ENCODE results near the gene CHN1.

Gene CHN1, protein sequence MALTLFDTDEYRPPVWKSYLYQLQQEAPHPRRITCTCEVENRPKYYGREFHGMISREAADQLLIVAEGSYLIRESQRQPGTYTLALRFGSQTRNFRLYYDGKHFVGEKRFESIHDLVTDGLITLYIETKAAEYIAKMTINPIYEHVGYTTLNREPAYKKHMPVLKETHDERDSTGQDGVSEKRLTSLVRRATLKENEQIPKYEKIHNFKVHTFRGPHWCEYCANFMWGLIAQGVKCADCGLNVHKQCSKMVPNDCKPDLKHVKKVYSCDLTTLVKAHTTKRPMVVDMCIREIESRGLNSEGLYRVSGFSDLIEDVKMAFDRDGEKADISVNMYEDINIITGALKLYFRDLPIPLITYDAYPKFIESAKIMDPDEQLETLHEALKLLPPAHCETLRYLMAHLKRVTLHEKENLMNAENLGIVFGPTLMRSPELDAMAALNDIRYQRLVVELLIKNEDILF

DNA sequence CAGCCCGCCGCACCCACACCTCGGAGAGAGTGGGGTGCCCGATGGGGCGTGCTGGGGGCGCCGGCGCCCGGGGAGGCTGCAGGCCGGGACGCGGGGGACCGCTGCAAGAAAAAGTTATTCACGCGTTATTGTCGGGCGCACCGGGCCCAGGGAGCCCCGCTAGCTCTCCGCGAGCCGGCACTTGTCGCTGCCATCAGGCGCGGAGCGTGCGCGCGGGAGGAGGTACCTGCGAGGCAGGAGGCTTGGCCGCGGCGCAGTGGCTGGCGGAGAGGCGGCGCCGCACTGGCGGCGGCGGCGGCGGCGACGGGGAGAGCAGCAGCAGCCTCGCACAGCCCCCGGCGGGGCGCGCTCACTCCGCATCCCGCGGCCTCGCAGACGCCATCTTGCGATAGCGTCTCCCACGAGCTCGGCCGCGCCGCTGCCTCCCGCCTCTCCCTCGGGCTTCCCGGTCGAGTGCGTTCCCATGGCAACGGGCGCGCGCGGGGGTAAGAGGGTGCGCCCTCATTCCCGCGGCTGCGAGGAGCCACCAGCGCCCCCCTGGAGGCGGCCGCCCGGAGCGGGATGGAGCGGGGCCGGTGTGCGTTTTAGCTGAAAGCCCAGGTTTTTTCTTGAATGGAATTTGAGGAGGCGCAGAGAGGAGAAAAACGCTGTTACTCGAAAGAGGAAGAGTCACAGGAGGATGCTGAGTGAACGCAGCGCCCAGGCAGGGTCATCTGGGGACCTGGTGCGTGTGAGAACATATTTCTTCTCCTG lies at the start of gene CHN1:
Gene CHN1 (minus strand): TSS at position 402 of the 753 bp plus-strand sequence. CDS start 469 bp downstream, outside the sequence.
- no peak for DNase-seq

DNA sequence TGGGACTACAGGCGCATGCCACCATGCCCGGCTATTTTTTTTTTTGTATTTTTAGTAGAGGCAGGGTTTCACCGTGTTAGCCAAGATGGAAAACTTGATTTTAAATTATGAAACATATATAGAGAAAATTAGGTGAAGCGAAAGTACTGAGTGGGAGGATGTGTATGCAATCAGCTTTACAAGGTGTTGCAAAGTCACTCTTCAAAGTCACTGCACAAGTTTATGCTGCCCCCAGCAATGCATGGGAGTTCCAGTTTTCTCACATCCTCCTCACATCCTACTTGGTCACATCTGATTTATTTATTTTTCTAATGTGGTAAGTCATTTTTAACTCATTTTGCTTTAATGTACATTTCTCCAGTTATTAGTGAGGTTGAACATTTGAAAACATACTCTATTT lies 49.2 kb upstream of the CHN1 start:
- DNase-seq = no peak

DNA sequence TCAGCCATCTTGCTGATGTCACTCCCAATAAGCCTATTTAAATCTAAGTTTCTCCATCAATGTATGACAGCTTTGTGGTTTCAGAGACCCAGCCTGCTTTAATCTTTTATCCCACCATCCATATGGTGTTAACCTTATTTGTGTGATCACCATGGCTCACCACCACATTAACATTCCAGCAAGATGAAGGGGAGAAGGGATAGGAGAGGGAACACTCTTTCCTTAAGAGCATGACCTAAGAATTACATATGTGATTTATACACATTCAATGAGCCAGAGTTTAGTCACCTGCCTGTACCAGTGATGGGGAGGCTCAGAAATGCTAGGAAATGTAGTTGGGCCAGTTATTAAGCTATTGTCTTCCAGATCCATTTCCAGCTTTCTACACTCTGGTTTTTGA lies 44.5 kb upstream of the CHN1 start:
- no peak for DNase-seq

DNA sequence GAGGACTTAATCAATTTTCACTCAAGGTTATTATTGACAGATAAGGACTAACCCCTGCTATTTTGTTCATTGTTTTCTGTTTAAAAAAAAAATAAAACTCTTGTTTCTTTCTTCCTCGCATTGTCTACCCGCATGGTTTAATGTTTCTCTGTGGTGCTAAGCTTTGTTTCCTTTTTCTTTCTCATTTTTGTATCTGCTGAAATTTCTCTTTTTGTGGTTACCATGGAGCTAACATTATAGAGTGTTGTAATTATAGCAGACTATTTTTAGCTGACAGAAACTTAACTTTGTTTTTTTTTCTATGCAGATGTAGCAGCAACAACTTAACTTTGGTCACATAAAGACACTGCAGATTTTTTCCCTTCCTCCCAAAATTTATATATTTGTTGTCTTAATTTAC lies 43.1 kb upstream of the CHN1 start:
- DNase-seq = no peak

DNA sequence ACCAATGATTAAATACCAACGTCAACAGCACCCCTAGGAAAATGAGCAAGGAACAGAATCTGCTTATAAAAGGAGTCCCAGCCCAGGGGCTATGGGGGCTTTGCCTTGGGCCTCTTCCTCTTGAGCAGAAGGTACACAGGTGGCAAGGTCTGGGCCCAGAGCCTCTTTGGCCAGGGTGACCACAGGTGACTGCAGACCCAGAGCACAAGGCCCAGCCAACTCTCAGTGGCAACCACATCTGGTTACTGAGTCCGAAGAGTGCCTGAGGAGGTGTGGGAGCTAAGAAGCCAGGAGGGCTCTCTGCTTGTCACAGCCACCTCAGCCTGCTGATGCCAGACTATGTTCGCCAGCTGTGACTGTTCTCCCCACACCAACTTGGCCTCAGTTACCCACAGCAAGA lies 34.3 kb upstream of the CHN1 start:
- no peak for DNase-seq

DNA sequence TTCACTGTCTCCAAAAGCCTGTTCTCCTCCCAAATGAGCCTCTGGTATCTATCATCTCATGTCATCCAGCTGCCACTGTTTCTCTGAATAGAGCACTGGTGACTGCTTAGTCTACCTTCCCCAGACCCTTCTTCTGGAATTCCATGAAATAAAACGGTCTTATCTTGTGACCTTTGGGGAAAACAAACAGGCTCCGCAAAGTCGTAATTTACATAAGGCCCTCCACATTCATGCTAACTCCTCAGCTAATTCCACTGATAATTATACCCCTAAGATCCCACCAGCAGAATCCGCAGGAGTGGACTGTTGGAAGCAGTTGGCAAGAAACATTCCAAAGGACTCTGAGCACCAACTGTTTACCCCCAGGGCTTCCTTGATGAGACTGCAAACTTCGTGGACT lies 33.9 kb upstream of the CHN1 start:
- no peak for DNase-seq

DNA sequence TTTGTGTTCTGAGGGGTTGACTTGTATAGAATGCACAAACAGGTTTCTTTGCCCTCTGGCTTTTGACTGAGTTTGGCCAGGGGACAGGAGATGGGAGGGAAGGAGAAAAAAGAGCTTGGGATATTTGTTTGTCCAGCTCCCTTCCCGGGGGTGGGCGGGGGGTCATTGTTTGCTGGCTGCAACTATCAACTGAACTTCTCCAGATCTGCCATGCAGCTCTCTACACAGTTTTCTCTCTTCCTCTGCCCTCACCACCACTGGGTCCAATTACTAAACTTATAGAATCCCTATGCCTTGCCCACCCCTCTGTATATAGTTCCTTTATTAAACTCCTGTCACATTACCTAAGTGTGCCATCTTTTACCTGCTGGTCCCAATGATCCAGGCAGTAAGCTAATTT lies 32.8 kb upstream of the CHN1 start:
- DNase-seq = no peak

DNA sequence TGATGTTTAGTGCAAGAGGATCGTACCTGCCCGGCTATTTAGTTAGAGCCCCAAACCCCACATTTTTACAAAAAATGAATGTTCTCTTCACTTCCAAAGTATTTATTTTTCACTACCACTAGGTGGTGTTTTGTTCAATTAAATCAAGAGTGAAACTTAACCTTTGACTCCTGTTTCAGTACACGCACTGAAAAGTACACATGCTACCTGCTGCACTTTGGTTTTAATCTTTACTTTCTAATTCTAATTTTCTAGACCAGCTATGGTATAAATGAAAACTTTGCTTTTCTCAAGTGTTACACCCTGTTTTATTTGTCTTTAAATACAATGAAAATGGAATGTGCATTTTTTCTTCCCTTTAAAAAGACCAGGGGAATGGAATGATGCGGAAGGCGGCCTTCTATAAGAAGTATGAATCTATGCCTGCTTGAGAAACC lies 31.4 kb upstream of the CHN1 start:
- DNase-seq = no peak

DNA sequence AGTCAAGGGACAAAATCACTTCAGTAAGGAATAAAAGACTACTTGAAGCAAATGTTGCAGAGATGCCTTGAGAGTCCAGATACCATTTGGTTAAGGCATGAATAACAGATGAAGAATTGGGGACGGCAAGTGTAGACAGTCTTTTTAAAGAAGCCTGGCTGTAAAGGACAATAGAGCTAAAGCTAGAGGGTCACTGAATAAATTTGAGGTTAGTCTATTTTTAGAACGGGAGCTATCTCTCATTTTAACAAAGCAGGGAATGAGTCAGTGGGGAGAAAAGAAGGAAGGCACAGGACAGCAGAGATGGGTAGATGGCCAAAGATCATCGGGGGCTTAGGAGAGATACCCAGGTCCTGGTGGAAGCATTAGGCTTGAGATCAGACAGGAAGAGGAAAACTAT lies 30.6 kb upstream of the CHN1 start:
- no peak for DNase-seq

DNA sequence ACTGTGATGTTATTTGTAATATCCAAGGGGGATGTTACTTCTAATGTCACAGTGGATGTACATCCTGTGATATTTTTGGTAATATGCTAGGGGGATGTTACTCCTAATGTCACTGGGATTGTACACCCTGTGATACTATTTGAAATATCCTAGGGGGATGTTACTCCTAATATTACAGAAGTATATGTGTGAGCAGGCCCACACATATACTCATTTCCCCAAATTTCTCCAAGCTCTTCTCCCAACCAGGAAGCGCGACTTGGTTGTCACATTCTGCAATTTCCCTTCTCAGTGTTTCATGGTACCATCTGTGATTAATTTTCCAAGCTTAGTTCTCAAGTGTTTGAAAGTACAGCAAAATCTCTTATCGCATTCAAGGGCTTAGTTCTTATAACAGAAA lies 29.5 kb upstream of the CHN1 start:
- DNase-seq = no peak

GRCh38 chr2:175030380-175031271 lies 25.4 kb upstream of the CHN1 start:
- DNase-seq = no peak

GRCh38 chr2:175027755-175028154 lies 22.6 kb upstream of the CHN1 start:
- DNase-seq = no peak

DNA sequence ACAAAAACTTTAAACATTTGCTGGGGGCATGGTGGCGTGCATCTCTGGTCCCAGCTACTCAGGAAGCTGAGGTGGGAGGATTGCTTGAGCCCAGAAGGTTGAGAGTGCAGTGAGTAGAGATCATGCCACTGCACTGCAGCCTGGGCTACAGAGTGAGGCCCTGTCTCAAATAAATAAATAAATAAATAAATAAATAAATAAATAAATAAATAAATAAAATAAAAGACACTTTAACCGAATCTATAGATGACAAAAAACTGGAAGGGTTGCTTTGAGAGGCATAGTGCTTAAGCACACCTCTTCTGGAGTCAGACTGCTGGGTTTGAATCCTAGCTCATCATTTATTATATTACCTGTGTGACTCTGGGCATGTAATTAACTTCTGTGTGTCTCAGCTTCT lies 21.2 kb upstream of the CHN1 start:
- no peak for DNase-seq

GRCh38 chr2:175025946-175026345 lies 20.8 kb upstream of the CHN1 start:
- DNase-seq = no peak

GRCh38 chr2:175025233-175025632 lies 20.1 kb upstream of the CHN1 start:
- DNase-seq = no peak

- no peak for DNase-seq
These were observed 17.7 kb upstream of the CHN1 start for GRCh38 chr2:175022923-175023322.

DNA sequence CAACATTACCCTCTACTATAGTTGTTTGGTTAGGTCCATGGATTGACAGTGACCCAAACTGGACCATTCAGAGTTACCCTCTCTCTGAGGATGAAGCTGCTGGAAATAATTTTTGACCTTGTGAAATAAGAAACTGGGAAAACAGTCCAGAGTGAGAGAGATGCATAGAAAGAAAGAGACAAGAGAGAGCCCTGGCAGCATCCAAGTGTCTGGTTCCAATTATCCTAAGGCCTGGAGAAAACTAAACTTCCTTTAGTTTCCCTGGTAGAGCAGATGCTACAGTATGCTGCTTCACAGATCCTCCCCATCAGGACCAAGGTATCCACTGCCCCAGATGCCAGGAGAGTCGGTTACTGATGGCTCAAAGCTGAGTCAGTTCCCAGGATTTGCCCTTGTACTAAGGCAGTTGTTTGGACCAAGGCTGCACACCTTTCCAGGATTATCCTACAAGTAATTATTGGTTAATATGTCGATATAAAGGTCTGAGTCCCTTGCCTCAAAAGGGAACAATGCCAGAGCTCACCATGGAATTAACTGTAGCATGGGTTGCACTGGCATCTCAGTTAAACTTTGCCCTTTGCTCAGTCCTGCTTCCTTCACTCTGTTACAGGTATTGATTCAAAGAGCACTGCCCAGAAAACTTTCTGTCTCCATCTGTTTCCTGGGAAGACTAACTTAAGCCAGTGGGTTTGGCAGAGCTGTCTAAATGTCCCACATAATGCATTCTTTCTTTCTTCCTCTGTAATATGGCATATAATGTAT lies 14.6 kb upstream of the CHN1 start:
- DNase-seq = no peak

DNA sequence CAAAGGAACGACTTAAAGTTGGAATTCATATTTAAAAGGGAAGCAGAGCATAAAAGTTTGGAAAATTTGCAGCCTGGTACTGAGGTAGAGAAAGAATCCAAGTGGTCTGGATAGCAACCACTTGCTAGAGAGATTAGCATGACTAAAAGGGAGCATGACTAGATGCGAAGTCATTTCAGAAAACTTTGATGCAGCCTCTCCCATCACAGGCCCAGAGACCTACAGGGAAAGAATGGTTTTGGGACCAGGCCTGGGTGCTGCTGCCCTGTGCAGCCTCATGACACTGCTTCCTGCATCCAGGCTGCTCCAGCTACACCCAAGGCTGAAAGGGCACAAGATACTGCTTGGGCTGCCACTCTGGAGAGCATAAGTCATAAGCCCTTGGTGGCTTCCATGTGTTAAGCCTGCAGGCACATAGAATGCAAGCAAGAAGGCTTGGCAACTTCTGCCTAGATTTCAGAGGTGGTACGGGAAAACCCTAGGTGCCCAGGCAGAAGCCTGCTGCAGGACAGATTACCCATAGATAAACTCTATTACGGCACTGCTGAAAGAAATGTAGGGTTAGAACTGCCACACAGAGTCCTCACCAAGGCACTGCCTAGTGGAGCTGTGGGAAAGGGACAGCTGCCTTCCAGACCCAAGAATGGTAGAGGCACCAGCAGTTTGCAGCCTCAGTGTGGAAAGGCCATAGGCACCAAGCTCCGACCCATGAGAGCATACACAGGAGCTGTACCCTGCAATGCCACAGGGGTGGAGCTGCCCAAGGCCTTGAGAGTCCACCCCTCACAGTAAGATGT lies 12.6 kb upstream of the CHN1 start:
- no peak for DNase-seq

GRCh38 chr2:175015340-175015739 lies 10.2 kb upstream of the CHN1 start:
- no peak for DNase-seq

DNA sequence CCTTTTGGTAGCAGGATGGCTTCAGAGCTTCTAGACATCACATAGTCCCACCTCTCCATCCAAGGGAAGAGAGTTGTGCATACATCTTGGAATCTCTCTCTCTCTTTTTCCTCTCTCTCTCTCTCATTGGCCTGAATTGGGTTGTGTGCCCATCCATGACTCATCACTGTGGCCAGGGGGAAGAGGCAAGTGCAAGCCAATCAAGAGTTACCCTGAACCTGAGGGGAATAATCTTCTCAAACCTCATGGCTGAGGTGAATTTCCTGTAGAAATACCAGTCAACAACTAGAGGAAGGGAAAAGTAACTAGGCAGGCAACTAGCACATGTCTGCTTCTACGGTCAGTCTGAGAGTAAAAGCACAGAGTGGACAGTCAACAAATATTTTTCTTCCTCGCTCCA lies 7.3 kb upstream of the CHN1 start:
- no peak for DNase-seq

- DNase-seq = no peak
These were observed 6.3 kb upstream of the CHN1 start for GRCh38 chr2:175011505-175011904.

- DNase-seq = no peak
These were observed 5.7 kb upstream of the CHN1 start for GRCh38 chr2:175010848-175011254.

All from amniotic stem cell (primary cell).